ENCODE results near the gene CMIP.
A peak's percentile ranks its signal among the peaks of the same experiment; 100 is the strongest.

The CMIP gene

GRCh38 chr16:81668243-81669097, 223.9 kb downstream of the CMIP start:
- no peak overlapping the region for H3K9ac ChIP-seq (ENCODE audit: insufficient read length, low read depth)
- no peak for DNase-seq (ENCODE audit: low read depth, low spot score)
- TF ChIP-seq SUZ12 (IDR thresholded peaks at IDR 0.05; ENCODE audit: extremely low read depth, insufficient read depth, insufficient read length) = no peak
- TF ChIP-seq YY1 (IDR thresholded peaks at IDR 0.05; ENCODE audit: insufficient read depth, insufficient read length) = no peak
- TF ChIP-seq ZNF274 (IDR thresholded peaks at IDR 0.05; ENCODE audit: low read depth, low read length) = no peak
- no peaks in the 10 kb centered on the region for H3K4me1 ChIP-seq (ENCODE audit: insufficient read depth, insufficient read length)
- peaks cover 69% of the 10 kb centered on the region for H3K36me3 ChIP-seq (ENCODE audit: insufficient read depth, insufficient read length, low read length)
- no peaks in the 10 kb centered on the region for H3K9me3 ChIP-seq (ENCODE audit: insufficient read depth, low read length)
- no peaks in the 10 kb centered on the region for H3K27me3 ChIP-seq (ENCODE audit: insufficient read depth, insufficient read length)
- no peak overlapping the region for H3K4me3 ChIP-seq (ENCODE audit: insufficient read length, low read depth)

GRCh38 chr16:81669473-81670350, 225.1 kb downstream of the CMIP start:
- TF ChIP-seq SUZ12 (IDR thresholded peaks at IDR 0.05; ENCODE audit: extremely low read depth, insufficient read depth, insufficient read length) (no peak), YY1 (IDR thresholded peaks at IDR 0.05; ENCODE audit: insufficient read depth, insufficient read length) (no peak)
- no peak overlapping the region for H3K9ac ChIP-seq (ENCODE audit: insufficient read length, low read depth)
- H3K9me3 ChIP-seq (ENCODE audit: insufficient read depth, low read length) = no peaks in the 10 kb centered on the region
- H3K4me1 ChIP-seq (ENCODE audit: insufficient read depth, insufficient read length) = no peaks in the 10 kb centered on the region
- H3K4me3 ChIP-seq (ENCODE audit: insufficient read length, low read depth) = no peak overlapping the region
- DNase-seq (ENCODE audit: low read depth, low spot score) = no peak
- H3K27me3 ChIP-seq (ENCODE audit: insufficient read depth, insufficient read length) = no peaks in the 10 kb centered on the region
- H3K36me3 ChIP-seq (ENCODE audit: insufficient read depth, insufficient read length, low read length) = peaks cover 63% of the 10 kb centered on the region

- no peak overlapping the region for H3K9ac ChIP-seq (ENCODE audit: insufficient read length, low read depth)
- peaks cover 3% of the 10 kb centered on the region for H3K4me1 ChIP-seq (ENCODE audit: insufficient read depth, insufficient read length)
- DNase-seq (ENCODE audit: low read depth, low spot score) = no peak
- H3K36me3 ChIP-seq (ENCODE audit: insufficient read depth, insufficient read length, low read length) = peaks cover 56% of the 10 kb centered on the region
- H3K4me3 ChIP-seq (ENCODE audit: insufficient read length, low read depth) = no peak overlapping the region
- TF ChIP-seq YY1 (IDR thresholded peaks at IDR 0.05; ENCODE audit: insufficient read depth, insufficient read length) (no peak), ZNF274 (IDR thresholded peaks at IDR 0.05; ENCODE audit: low read depth, low read length) (no peak), SUZ12 (IDR thresholded peaks at IDR 0.05; ENCODE audit: extremely low read depth, insufficient read depth, insufficient read length) (no peak)
- H3K9me3 ChIP-seq (ENCODE audit: insufficient read depth, low read length) = no peaks in the 10 kb centered on the region
- no peaks in the 10 kb centered on the region for H3K27me3 ChIP-seq (ENCODE audit: insufficient read depth, insufficient read length)
These were observed 227.4 kb downstream of the CMIP start for GRCh38 chr16:81671738-81672597.

- TF ChIP-seq ZNF274 (IDR thresholded peaks at IDR 0.05; ENCODE audit: low read depth, low read length) (no peak), SUZ12 (IDR thresholded peaks at IDR 0.05; ENCODE audit: extremely low read depth, insufficient read depth, insufficient read length) (no peak), YY1 (IDR thresholded peaks at IDR 0.05; ENCODE audit: insufficient read depth, insufficient read length) (no peak)
- H3K27me3 ChIP-seq (ENCODE audit: insufficient read depth, insufficient read length) = no peaks in the 10 kb centered on the region
- no peak overlapping the region for H3K4me3 ChIP-seq (ENCODE audit: insufficient read length, low read depth)
- DNase-seq (ENCODE audit: low read depth, low spot score) = no peak
- no peaks in the 10 kb centered on the region for H3K9me3 ChIP-seq (ENCODE audit: insufficient read depth, low read length)
- no peak overlapping the region for H3K9ac ChIP-seq (ENCODE audit: insufficient read length, low read depth)
- peaks cover 3% of the 10 kb centered on the region for H3K4me1 ChIP-seq (ENCODE audit: insufficient read depth, insufficient read length)
- peaks cover 70% of the 10 kb centered on the region for H3K36me3 ChIP-seq (ENCODE audit: insufficient read depth, insufficient read length, low read length)
These were observed 228.8 kb downstream of the CMIP start for GRCh38 chr16:81673432-81673831.

- Histone ChIP-seq H3K36me3 (ENCODE audit: insufficient read depth, insufficient read length, low read length) (peaks cover 75% of the 10 kb centered on the region), H3K9ac (ENCODE audit: insufficient read length, low read depth) (no peak overlapping the region), H3K4me3 (ENCODE audit: insufficient read length, low read depth) (no peak overlapping the region), H3K27me3 (ENCODE audit: insufficient read depth, insufficient read length) (no peaks in the 10 kb centered on the region), H3K9me3 (ENCODE audit: insufficient read depth, low read length) (no peaks in the 10 kb centered on the region), H3K4me1 (ENCODE audit: insufficient read depth, insufficient read length) (peaks cover 3% of the 10 kb centered on the region)
- TF ChIP-seq YY1 (IDR thresholded peaks at IDR 0.05; ENCODE audit: insufficient read depth, insufficient read length) (no peak), SUZ12 (IDR thresholded peaks at IDR 0.05; ENCODE audit: extremely low read depth, insufficient read depth, insufficient read length) (no peak), ZNF274 (IDR thresholded peaks at IDR 0.05; ENCODE audit: low read depth, low read length) (no peak)
- DNase-seq (ENCODE audit: low read depth, low spot score) = peak; percentile 27
These were observed 231.1 kb downstream of the CMIP start for GRCh38 chr16:81675662-81676061.

GRCh38 chr16:81676066-81676882, 231.7 kb downstream of the CMIP start:
- peaks cover 3% of the 10 kb centered on the region for H3K4me1 ChIP-seq (ENCODE audit: insufficient read depth, insufficient read length)
- peaks cover 76% of the 10 kb centered on the region for H3K36me3 ChIP-seq (ENCODE audit: insufficient read depth, insufficient read length, low read length)

More at GRCh38 chr16:81676066-81676882, 231.7 kb downstream of the CMIP start:
- H3K9me3 ChIP-seq (ENCODE audit: insufficient read depth, low read length) = no peaks in the 10 kb centered on the region
- H3K9ac ChIP-seq (ENCODE audit: insufficient read length, low read depth) = no peak overlapping the region
- H3K4me3 ChIP-seq (ENCODE audit: insufficient read length, low read depth) = no peak overlapping the region
- no peak for DNase-seq (ENCODE audit: low read depth, low spot score)
- TF ChIP-seq YY1 (IDR thresholded peaks at IDR 0.05; ENCODE audit: insufficient read depth, insufficient read length) = no peak
- TF ChIP-seq ZNF274 (IDR thresholded peaks at IDR 0.05; ENCODE audit: low read depth, low read length) = no peak
- no peak for TF ChIP-seq SUZ12 (IDR thresholded peaks at IDR 0.05; ENCODE audit: extremely low read depth, insufficient read depth, insufficient read length)
- H3K27me3 ChIP-seq (ENCODE audit: insufficient read depth, insufficient read length) = no peaks in the 10 kb centered on the region

Measured in NT2/D1 (cell line).